Keratinocyte (primary cell): ENCODE data around the gene PLSCR4. TPM values are rescaled to one million over a fixed set of nuclear protein-coding genes. Genes with fewer than 3 reads are reported as not detected.

ENCODE experiments used
- DNase-seq: peaks from one replicate; pipeline ENCODE4 v3.0.0-alpha.2; 2011; ENCODE audit warnings: low read depth, missing footprints, low spot score
- FAIRE-seq: peaks from 2 replicates; lab custom pipeline; 2011; peaks lifted over from hg19 to GRCh38; lab: Jason Lieb, UNC
- H2AFZ ChIP-seq: 2 replicates; pipeline ENCODE4 v1.6.0; 2012; ENCODE audit warnings: low read length, control low read depth, inconsistent platforms; ENCODE audit not compliant: control insufficient read depth
- H3K27ac ChIP-seq: 2 replicates; pipeline ENCODE4 v1.5.1; 2011; ENCODE audit warnings: low read length; ENCODE audit not compliant: control insufficient read depth, insufficient read depth
- H3K27me3 ChIP-seq: 3 replicates; pipeline ENCODE4 v1.6.0; 2011; ENCODE audit warnings: low read length; ENCODE audit not compliant: control insufficient read depth, insufficient read depth; ENCODE audit errors: extremely low read depth
- H3K36me3 ChIP-seq, 2 experiments: 2 replicates in 1 of 2; 3 replicates in 1 of 2; pipeline ENCODE4 v1.5.1; 2011; ENCODE audit warnings: low read length in 2 of 2, mild to moderate bottlenecking in 1 of 2; ENCODE audit not compliant: control insufficient read depth in 2 of 2, insufficient read depth in 2 of 2; ENCODE audit errors: extremely low read depth in 1 of 2
- H3K4me1 ChIP-seq: 3 replicates; pipeline ENCODE4 v1.5.1; 2011; ENCODE audit warnings: low read length; ENCODE audit not compliant: control insufficient read depth, insufficient read depth; ENCODE audit errors: extremely low read depth
- H3K4me2 ChIP-seq: 3 replicates; pipeline ENCODE4 v1.6.0; 2011; ENCODE audit warnings: low read depth, low read length; ENCODE audit not compliant: control insufficient read depth, insufficient read depth; ENCODE audit errors: extremely low read depth
- H3K4me3 ChIP-seq, 3 experiments: fragments of 200-600 bp in 1 of 3; sonication (generic) in 1 of 3; 2 replicates in 2 of 3; 3 replicates in 1 of 3; pipeline ENCODE4 v1.5.1; 2011 to 2016; ENCODE audit warnings: low read length in 3 of 3, mild to moderate bottlenecking in 3 of 3, control low read depth in 2 of 3, inconsistent platforms in 1 of 3, low read depth in 1 of 3, mixed read lengths in 1 of 3, mixed run types in 1 of 3, moderate library complexity in 1 of 3; ENCODE audit not compliant: control insufficient read depth in 2 of 3, insufficient read depth in 2 of 3; ENCODE audit errors: extremely low read depth in 1 of 3
- H3K79me2 ChIP-seq: 2 replicates; pipeline ENCODE4 v1.6.0; 2012; ENCODE audit warnings: low read length; ENCODE audit not compliant: control insufficient read depth, insufficient read depth
- H3K9ac ChIP-seq: 3 replicates; pipeline ENCODE4 v1.6.0; 2011; ENCODE audit warnings: low read length; ENCODE audit not compliant: control insufficient read depth, insufficient read depth; ENCODE audit errors: extremely low read depth
- H3K9me1 ChIP-seq: 3 replicates; pipeline ENCODE4 v1.6.0; 2011; ENCODE audit warnings: low read length; ENCODE audit not compliant: control insufficient read depth, insufficient read depth; ENCODE audit errors: extremely low read depth
- H3K9me3 ChIP-seq: 2 replicates; pipeline ENCODE4 v1.5.1; 2012; ENCODE audit warnings: low read depth, low read length; ENCODE audit not compliant: control insufficient read depth
- H4K20me1 ChIP-seq: 3 replicates; pipeline ENCODE4 v1.6.0; 2011; ENCODE audit warnings: low read length; ENCODE audit not compliant: control insufficient read depth, insufficient read depth; ENCODE audit errors: extremely low read depth
- CTCF ChIP-seq, 3 experiments: IDR thresholded peaks in 1 of 3; conservative IDR thresholded peaks in 1 of 3; optimal IDR thresholded peaks in 1 of 3; 2 replicates in 2 of 3; 3 replicates in 1 of 3; pipeline versions ENCODE3 to v1.5.1; 2011; ENCODE audit warnings: low read length in 3 of 3, mild to moderate bottlenecking in 3 of 3, moderate library complexity in 2 of 3, control low read depth in 1 of 3, inconsistent platforms in 1 of 3; ENCODE audit not compliant: insufficient read depth in 2 of 3; ENCODE audit errors: extremely low read depth in 1 of 3
- EZH2 ChIP-seq: IDR thresholded peaks from one replicate; pipeline ENCODE4 v1.6.1; 2012; ENCODE audit warnings: inconsistent platforms, mild to moderate bottlenecking, low read length, moderate library complexity
- dilution Hi-C: fragments of 300-500 bp; cut with MboI; formaldehyde crosslinking; loops from one replicate; pipeline ENCODE4 v1.7.0; 2020; ENCODE audit warnings: low sequenced_read_pairs; ENCODE audit not compliant: extremely low pct_ligation_motif_present
- polyA plus RNA-seq, 5 experiments: library from polyadenylated mRNA; depleted of rRNA in 3 of 5; stranded (reverse) in 3 of 5; stranded (forward) in 1 of 5; unstranded in 1 of 5; fragments of >200 nt; gene quantifications; 1 replicate in 1 of 5; 2 replicates in 3 of 5; 3 replicates in 1 of 5; pipeline versions ENCODE4 v1.2.1 to v1.2.3, GENCODE V29; 2011 to 2012; ENCODE audit warnings: missing spikeins in 2 of 5, low read depth in 1 of 5, low replicate concordance in 1 of 5

PLSCR4 gene
- polyA plus RNA-seq, 1 donor (not counting 4 experiments of a cell fraction or from before 2014, with no cell fraction given) = 1.5 TPM

GRCh38 chr3:146177519-146177918, 73.4 kb downstream of the PLSCR4 start:
- no peak for TF ChIP-seq EZH2
- no peak for TF ChIP-seq CTCF (optimal IDR thresholded peaks at IDR 0.05 in 1 of 3, IDR thresholded peaks at IDR 0.05 in 1 of 3, conservative IDR thresholded peaks at IDR 0.05 in 1 of 3; ENCODE audit: extremely low read depth in 1 of 3, insufficient read depth in 2 of 3, low read length in 3 of 3)
- H3K9me3 ChIP-seq = no peaks in the 10 kb centered on the region
- H3K9me1 ChIP-seq = no peaks in the 10 kb centered on the region
- dilution Hi-C loops = no loop called here
- FAIRE-seq (no peak), DNase-seq (no peak)
- no peak overlapping the region for H3K4me2 ChIP-seq
- no peak overlapping the region for H3K27ac ChIP-seq
- peaks cover 3% of the 10 kb centered on the region for H3K4me1 ChIP-seq
- H3K27me3 ChIP-seq = no peaks in the 10 kb centered on the region
- no peaks in the 10 kb centered on the region for H3K79me2 ChIP-seq
- H4K20me1 ChIP-seq = no peaks in the 10 kb centered on the region
- no peaks in the 10 kb centered on the region for H3K36me3 ChIP-seq
- H3K9ac ChIP-seq = no peak overlapping the region
- no peak overlapping the region for H2AFZ ChIP-seq
- H3K4me3 ChIP-seq = no peak overlapping the region

GRCh38 chr3:146177072-146177471, 73.8 kb downstream of the PLSCR4 start:
- no peak overlapping the region for H2AFZ ChIP-seq
- FAIRE-seq = no peak

More at GRCh38 chr3:146177072-146177471, 73.8 kb downstream of the PLSCR4 start:
- dilution Hi-C loops = no loop called here
- peaks cover 3% of the 10 kb centered on the region for H3K4me1 ChIP-seq
- no peaks in the 10 kb centered on the region for H4K20me1 ChIP-seq
- no peaks in the 10 kb centered on the region for H3K36me3 ChIP-seq
- no peak for DNase-seq
- no peak overlapping the region for H3K9ac ChIP-seq
- H3K27me3 ChIP-seq = no peaks in the 10 kb centered on the region
- TF ChIP-seq CTCF (optimal IDR thresholded peaks at IDR 0.05 in 1 of 3, IDR thresholded peaks at IDR 0.05 in 1 of 3, conservative IDR thresholded peaks at IDR 0.05 in 1 of 3; ENCODE audit: extremely low read depth in 1 of 3, insufficient read depth in 2 of 3, low read length in 3 of 3) (no peak), EZH2 (no peak)
- H3K79me2 ChIP-seq = no peaks in the 10 kb centered on the region
- H3K4me2 ChIP-seq = no peak overlapping the region
- H3K4me3 ChIP-seq = no peak overlapping the region
- H3K9me3 ChIP-seq = no peaks in the 10 kb centered on the region
- no peaks in the 10 kb centered on the region for H3K9me1 ChIP-seq
- no peak overlapping the region for H3K27ac ChIP-seq
